ENCODE measurements around the gene RGS1.

- no peak for TF ChIP-seq REST (IDR thresholded peaks at IDR 0.05; ENCODE audit: insufficient read depth in 1 of 2, low read depth in 2 of 2, low read length in 1 of 2)
- no peak for TF ChIP-seq CTCF (IDR thresholded peaks at IDR 0.05)
- no peak for TF ChIP-seq POLR2AphosphoS5 (IDR thresholded peaks at IDR 0.05; ENCODE audit: low read depth, low read length)
- TF ChIP-seq TCF7L2 (IDR thresholded peaks at IDR 0.05; ENCODE audit: low read depth, low read length): no peak
Measured at GRCh38 chr1:192576190-192577144, 894 bp downstream of the RGS1 start.

Data from Panc1 (cell line).